ENCODE results near the gene SNRNP200.
A peak's percentile ranks its signal among the peaks of the same experiment; 100 is the strongest.

DNA sequence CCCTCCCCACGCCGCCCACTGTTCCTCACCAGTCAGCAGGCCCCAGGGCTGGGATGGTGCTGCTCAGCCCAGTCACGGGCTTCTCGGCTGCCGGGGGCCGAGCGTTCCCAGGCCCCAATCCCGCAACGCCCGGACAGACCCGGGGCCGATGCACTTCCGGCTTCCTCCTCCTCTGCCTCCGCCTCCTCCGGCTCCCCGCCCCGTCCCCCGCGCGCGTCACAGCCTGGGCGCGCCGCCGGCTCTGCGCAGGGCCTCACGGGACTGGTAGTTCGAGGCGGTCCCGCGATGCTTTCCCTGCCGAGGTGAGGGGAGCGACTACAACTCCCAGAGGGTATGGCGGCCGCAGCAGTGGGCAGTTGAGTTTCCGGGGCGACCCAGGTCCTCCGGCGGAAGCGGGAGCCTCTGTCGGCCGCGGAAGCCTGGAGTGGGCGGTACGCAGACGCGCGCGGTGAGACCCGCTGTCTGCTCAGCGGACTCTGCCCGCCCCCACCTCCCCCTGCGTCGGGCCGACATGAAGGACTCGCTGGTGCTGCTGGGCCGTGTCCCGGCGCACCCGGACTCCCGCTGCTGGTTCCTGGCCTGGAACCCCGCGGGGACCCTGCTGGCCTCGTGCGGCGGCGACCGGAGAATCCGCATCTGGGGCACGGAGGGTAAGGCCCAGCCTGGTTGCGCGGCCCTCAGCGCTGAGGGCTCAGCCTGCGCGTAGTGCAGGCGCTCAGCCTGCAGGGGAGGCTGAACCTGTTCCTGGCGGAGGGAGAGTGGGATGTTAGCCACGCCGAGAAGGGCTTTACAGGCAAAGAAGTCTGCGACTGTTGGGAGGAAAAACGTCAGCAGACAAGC, 39.3 kb downstream of the SNRNP200 start, which contains the start of the genes CIAO1 and TMEM127:
- TF ChIP-seq, protein P1, sequence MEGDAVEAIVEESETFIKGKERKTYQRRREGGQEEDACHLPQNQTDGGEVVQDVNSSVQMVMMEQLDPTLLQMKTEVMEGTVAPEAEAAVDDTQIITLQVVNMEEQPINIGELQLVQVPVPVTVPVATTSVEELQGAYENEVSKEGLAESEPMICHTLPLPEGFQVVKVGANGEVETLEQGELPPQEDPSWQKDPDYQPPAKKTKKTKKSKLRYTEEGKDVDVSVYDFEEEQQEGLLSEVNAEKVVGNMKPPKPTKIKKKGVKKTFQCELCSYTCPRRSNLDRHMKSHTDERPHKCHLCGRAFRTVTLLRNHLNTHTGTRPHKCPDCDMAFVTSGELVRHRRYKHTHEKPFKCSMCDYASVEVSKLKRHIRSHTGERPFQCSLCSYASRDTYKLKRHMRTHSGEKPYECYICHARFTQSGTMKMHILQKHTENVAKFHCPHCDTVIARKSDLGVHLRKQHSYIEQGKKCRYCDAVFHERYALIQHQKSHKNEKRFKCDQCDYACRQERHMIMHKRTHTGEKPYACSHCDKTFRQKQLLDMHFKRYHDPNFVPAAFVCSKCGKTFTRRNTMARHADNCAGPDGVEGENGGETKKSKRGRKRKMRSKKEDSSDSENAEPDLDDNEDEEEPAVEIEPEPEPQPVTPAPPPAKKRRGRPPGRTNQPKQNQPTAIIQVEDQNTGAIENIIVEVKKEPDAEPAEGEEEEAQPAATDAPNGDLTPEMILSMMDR (IDR thresholded peaks at IDR 0.05): peak in 4 of 5 experiments; percentile 22 to 72 (median 52)
- TF ChIP-seq POLR2AphosphoS5 (IDR thresholded peaks at IDR 0.05): peak; percentile 96 to 97 (median 96)

Data from transverse colon (tissue), 4 donors.